ENCODE data around the gene OBSCN. TPM values are rescaled to one million over a fixed set of nuclear protein-coding genes. Genes with fewer than 3 reads are reported as not detected.

Gene OBSCN
- total RNA-seq, 1 experiment from 2014 or later, result 5.6 TPM

GRCh38 chr1:228168563-228169270 lies 39.1 kb upstream of the OBSCN start:
- no peaks in the 10 kb centered on the region for H3K9me3 Mint-ChIP-seq (ENCODE audit: unreplicated experiment)
- H3K4me1 ChIP-seq, result peaks cover 6% of the 10 kb centered on the region; the same call in 1 of the 2 replicates
- H3K9me3 ChIP-seq, result peaks cover 2% of the 10 kb centered on the region; the same call in 1 of the 2 replicates
- no peak for TF ChIP-seq CTCF (IDR thresholded peaks at IDR 0.05; ENCODE audit: insufficient read depth in 1 of 2, low read depth in 1 of 2, low read length in 1 of 2, severe bottlenecking in 1 of 2, unreplicated experiment in 1 of 2)
- no peak overlapping the region for H3K4me3 ChIP-seq (ENCODE audit: low read depth, low read length)
- ChIA-PET CTCF (no interaction called here), POLR2A (no interaction called here)
- no peak overlapping the region for H3K27ac Mint-ChIP-seq (ENCODE audit: unreplicated experiment)
- no peak overlapping the region for H3K4me3 Mint-ChIP-seq (ENCODE audit: unreplicated experiment)
- H3K27me3 ChIP-seq (replicated peaks; ENCODE audit: control insufficient read depth, insufficient read depth, low read length), result no peaks in the 10 kb centered on the region
- H3K27me3 Mint-ChIP-seq (ENCODE audit: insufficient read depth, unreplicated experiment), result no peaks in the 10 kb centered on the region
- peaks cover 8% of the 10 kb centered on the region for H3K4me1 Mint-ChIP-seq (ENCODE audit: low read depth, unreplicated experiment)
- H3K36me3 ChIP-seq (ENCODE audit: control insufficient read depth, insufficient read depth, low read length), result no peaks in the 10 kb centered on the region
- H3K36me3 Mint-ChIP-seq (ENCODE audit: insufficient read depth, unreplicated experiment), result peaks cover 30% of the 10 kb centered on the region
- intact Hi-C loops (cut with micrococcal nuclease; ENCODE audit: unreplicated experiment), result no loop called here
- BruUV-seq (replicated peaks), result no TSS peak
- no peak for DNase-seq

GRCh38 chr1:228169345-228169744 lies 38.5 kb upstream of the OBSCN start:
- Histone ChIP-seq H3K9me3 (peaks cover 4% of the 10 kb centered on the region), H3K36me3 (ENCODE audit: control insufficient read depth, insufficient read depth, low read length) (no peaks in the 10 kb centered on the region), H3K4me3 (ENCODE audit: low read depth, low read length) (no peak overlapping the region), H3K27me3 (replicated peaks; ENCODE audit: control insufficient read depth, insufficient read depth, low read length) (no peaks in the 10 kb centered on the region), H3K4me1 (peaks cover 6% of the 10 kb centered on the region; the same call in 1 of the 2 replicates)
- TF ChIP-seq CTCF (IDR thresholded peaks at IDR 0.05; ENCODE audit: insufficient read depth in 1 of 2, low read depth in 1 of 2, low read length in 1 of 2, severe bottlenecking in 1 of 2, unreplicated experiment in 1 of 2), result no peak
- ChIA-PET POLR2A (no interaction called here), CTCF (no interaction called here)
- Mint-ChIP-seq H3K4me3 (ENCODE audit: unreplicated experiment) (no peak overlapping the region), H3K27ac (ENCODE audit: unreplicated experiment) (no peak overlapping the region), H3K27me3 (ENCODE audit: insufficient read depth, unreplicated experiment) (no peaks in the 10 kb centered on the region), H3K9me3 (ENCODE audit: unreplicated experiment) (no peaks in the 10 kb centered on the region), H3K36me3 (ENCODE audit: insufficient read depth, unreplicated experiment) (peaks cover 30% of the 10 kb centered on the region), H3K4me1 (ENCODE audit: low read depth, unreplicated experiment) (peaks cover 4% of the 10 kb centered on the region)
- BruUV-seq (replicated peaks), result no TSS peak
- intact Hi-C loops (cut with micrococcal nuclease; ENCODE audit: unreplicated experiment), result no loop called here
- no peak for DNase-seq

- Mint-ChIP-seq H3K36me3 (ENCODE audit: insufficient read depth, unreplicated experiment) (peaks cover 18% of the 10 kb centered on the region), H3K27me3 (ENCODE audit: insufficient read depth, unreplicated experiment) (no peaks in the 10 kb centered on the region), H3K4me1 (ENCODE audit: low read depth, unreplicated experiment) (no peaks in the 10 kb centered on the region), H3K9me3 (ENCODE audit: unreplicated experiment) (no peaks in the 10 kb centered on the region), H3K27ac (ENCODE audit: unreplicated experiment) (no peak overlapping the region), H3K4me3 (ENCODE audit: unreplicated experiment) (no peak overlapping the region)
- Histone ChIP-seq H3K27me3 (replicated peaks; ENCODE audit: control insufficient read depth, insufficient read depth, low read length) (no peaks in the 10 kb centered on the region), H3K4me3 (ENCODE audit: low read depth, low read length) (no peak overlapping the region), H3K9me3 (peaks cover 9% of the 10 kb centered on the region), H3K36me3 (ENCODE audit: control insufficient read depth, insufficient read depth, low read length) (no peaks in the 10 kb centered on the region), H3K4me1 (no peaks in the 10 kb centered on the region)
- BruUV-seq (replicated peaks), result no TSS peak
- POLR2A ChIA-PET, result no interaction called here
- DNase-seq, result no peak
- TF ChIP-seq CTCF (IDR thresholded peaks at IDR 0.05; ENCODE audit: insufficient read depth in 1 of 2, low read depth in 1 of 2, low read length in 1 of 2, severe bottlenecking in 1 of 2, unreplicated experiment in 1 of 2), result no peak
- CTCF ChIA-PET, result no interaction called here
- intact Hi-C loops (cut with micrococcal nuclease; ENCODE audit: unreplicated experiment), result no loop called here
Observed at GRCh38 chr1:228170666-228171065, 37.2 kb upstream of the OBSCN start.
